Activated naive CD8-positive, alpha-beta T cell treated with anti-CD3 and anti-CD28 coated beads, Interleukin-2, amount 10 ng/mL, durations not matched to agents 7 days and 5 days (primary cell): ENCODE data around the gene NRTN. TPM values are rescaled to one million over a fixed set of nuclear protein-coding genes. Genes with fewer than 3 reads are reported as not detected.
"Not testable (repeated sequence)": the region's sequence is repeated elsewhere in the genome, so short reads cannot be mapped to it uniquely, and the experiment has no call there.

Experiments used
- ATAC-seq: fragments of 150-1000 bp; cut with Tn5 transposase; one replicate; pipeline ENCODE4 v1.10.0; 2021; ENCODE audit warnings: low read depth, moderate library complexity
- POLR2A ChIA-PET: fragments of 350-600 bp; sonication (Branson Sonifier 250); formaldehyde crosslinking; loops from one replicate; lab custom pipeline; 2021; ENCODE audit warnings: antibody characterized with exemption; lab: Charles Lee
- DNase-seq: peaks from one replicate; pipeline ENCODE4 v3.0.0; 2021
- H3K27ac Mint-ChIP-seq: one replicate; pipeline ENCODE4 v1.8.0; 2022; ENCODE audit warnings: mild to moderate bottlenecking, mixed read lengths
- H3K27me3 Mint-ChIP-seq: one replicate; pipeline ENCODE4 v1.8.0; 2022; ENCODE audit warnings: mild to moderate bottlenecking, moderate library complexity, mixed read lengths
- H3K36me3 Mint-ChIP-seq: one replicate; pipeline ENCODE4 v1.8.0; 2021; ENCODE audit warnings: mild to moderate bottlenecking, mixed read lengths
- H3K4me1 Mint-ChIP-seq: one replicate; pipeline ENCODE4 v1.8.0; 2021; ENCODE audit warnings: mixed read lengths
- H3K4me3 Mint-ChIP-seq: one replicate; pipeline ENCODE4 v1.8.0; 2022; ENCODE audit warnings: mild to moderate bottlenecking, moderate library complexity, mixed read lengths
- H3K9me3 Mint-ChIP-seq: one replicate; pipeline ENCODE4 v1.8.0; 2021; ENCODE audit warnings: mixed read lengths
- total RNA-seq, 2 experiments: library from RNA; stranded (reverse); gene quantifications; one replicate each; pipeline ENCODE4 v1.2.3, GENCODE V29; 2021

The NRTN gene
- under 1 TPM; 0.36 to 0.45 TPM for total RNA-seq

- ATAC-seq = no peak
- H3K27ac Mint-ChIP-seq = no peak within 1 kb of the TSS
- H3K9me3 Mint-ChIP-seq = no peaks in the 10 kb centered on the region
- H3K4me3 Mint-ChIP-seq = peak within 1 kb of the TSS; percentile 82
- peaks cover 33% of the 10 kb centered on the region for H3K27me3 Mint-ChIP-seq
- H3K36me3 Mint-ChIP-seq = no peaks in the 10 kb centered on the region
- POLR2A ChIA-PET = interaction anchor here (0.7 to 1.5 kb wide), 11 partner anchors 9 to 218 kb away, joined by 3 to 25 read pairs (median 4); partner anchors contain the start of genes DUS3L and NDUFA11
- DNase-seq = peak; percentile 63
- peaks cover 16% of the 10 kb centered on the region for H3K4me1 Mint-ChIP-seq
Observed at GRCh38 chr19:5804516-5805461, at the start of gene NRTN. Gene NRTN, plus strand, starts transcription at chr19:5805067. Its CDS starts 19,099 bp downstream, at chr19:5824166.

GRCh38 chr19:5762608-5763217, 42.2 kb upstream of the NRTN start:
- Mint-ChIP-seq H3K36me3 (no peaks in the 10 kb centered on the region), H3K27ac (no peak overlapping the region), H3K4me3 (no peak overlapping the region), H3K4me1 (no peaks in the 10 kb centered on the region), H3K9me3 (peaks cover 4% of the 10 kb centered on the region), H3K27me3 (peaks cover 2% of the 10 kb centered on the region)
- POLR2A ChIA-PET = no interaction called here
- ATAC-seq = no peak
- DNase-seq = no peak

- Mint-ChIP-seq H3K4me3 (no peak overlapping the region), H3K4me1 (no peaks in the 10 kb centered on the region)
- no peak for ATAC-seq
Observed at GRCh38 chr19:5765220-5765619, 39.6 kb upstream of the NRTN start.

GRCh38 chr19:5767949-5768348, 36.9 kb upstream of the NRTN start:
- Mint-ChIP-seq H3K4me1 (no peaks in the 10 kb centered on the region), H3K9me3 (no peaks in the 10 kb centered on the region), H3K4me3 (no peak overlapping the region), H3K27ac (no peak overlapping the region), H3K27me3 (peaks cover 2% of the 10 kb centered on the region), H3K36me3 (no peaks in the 10 kb centered on the region)
- DNase-seq (no peak), ATAC-seq (no peak)
- POLR2A ChIA-PET = interaction anchor here (0.6 kb wide), 1 partner anchor 58 kb away, joined by 3 read pairs; no protein-coding TSS in a partner anchor

More at GRCh38 chr19:5765220-5765619, 39.6 kb upstream of the NRTN start:
- Mint-ChIP-seq H3K9me3 (peaks cover 4% of the 10 kb centered on the region), H3K27ac (no peak overlapping the region), H3K27me3 (no peaks in the 10 kb centered on the region), H3K36me3 (no peaks in the 10 kb centered on the region)
- POLR2A ChIA-PET = no interaction called here
- DNase-seq = no peak

GRCh38 chr19:5772416-5772815, 32.5 kb upstream of the NRTN start:
- Mint-ChIP-seq H3K9me3 (no peaks in the 10 kb centered on the region), H3K4me1 (no peaks in the 10 kb centered on the region), H3K36me3 (no peaks in the 10 kb centered on the region), H3K27me3 (peaks cover 2% of the 10 kb centered on the region), H3K27ac (no peak overlapping the region), H3K4me3 (no peak overlapping the region)
- DNase-seq = no peak
- no peak for ATAC-seq
- POLR2A ChIA-PET = interaction anchor here (1.0 kb wide), 1 partner anchor 38 kb away, joined by 3 read pairs; no protein-coding TSS in a partner anchor

GRCh38 chr19:5773276-5773675, 31.6 kb upstream of the NRTN start:
- DNase-seq = no peak
- POLR2A ChIA-PET = no interaction called here
- Mint-ChIP-seq H3K4me3 (no peak overlapping the region), H3K27ac (no peak overlapping the region), H3K36me3 (no peaks in the 10 kb centered on the region), H3K4me1 (no peaks in the 10 kb centered on the region), H3K9me3 (no peaks in the 10 kb centered on the region), H3K27me3 (peaks cover 2% of the 10 kb centered on the region)
- no peak for ATAC-seq

GRCh38 chr19:5774921-5775320, 29.9 kb upstream of the NRTN start:
- H3K4me1 Mint-ChIP-seq = no peaks in the 10 kb centered on the region
- H3K27ac Mint-ChIP-seq = no peak overlapping the region
- H3K4me3 Mint-ChIP-seq = no peak overlapping the region
- H3K36me3 Mint-ChIP-seq = no peaks in the 10 kb centered on the region
- H3K9me3 Mint-ChIP-seq = no peaks in the 10 kb centered on the region
- peaks cover 2% of the 10 kb centered on the region for H3K27me3 Mint-ChIP-seq
- no peak for ATAC-seq
- POLR2A ChIA-PET = no interaction called here
- DNase-seq = no peak

GRCh38 chr19:5775668-5776309, 29.1 kb upstream of the NRTN start:
- Mint-ChIP-seq H3K4me1 (no peaks in the 10 kb centered on the region), H3K36me3 (no peaks in the 10 kb centered on the region), H3K4me3 (no peak overlapping the region), H3K27ac (no peak overlapping the region), H3K9me3 (no peaks in the 10 kb centered on the region), H3K27me3 (peaks cover 2% of the 10 kb centered on the region)
- POLR2A ChIA-PET = interaction anchor here (0.6 kb wide), 1 partner anchor 156 kb away, joined by 3 read pairs; no protein-coding TSS in a partner anchor
- ATAC-seq = no peak
- DNase-seq = no peak

GRCh38 chr19:5778402-5778801, 26.5 kb upstream of the NRTN start:
- Mint-ChIP-seq H3K9me3 (no peaks in the 10 kb centered on the region), H3K27ac (no peak overlapping the region), H3K4me1 (no peaks in the 10 kb centered on the region), H3K4me3 (no peak overlapping the region), H3K36me3 (no peaks in the 10 kb centered on the region), H3K27me3 (no peaks in the 10 kb centered on the region)
- no peak for ATAC-seq
- DNase-seq = no peak
- POLR2A ChIA-PET = no interaction called here

GRCh38 chr19:5780916-5781315, 24.0 kb upstream of the NRTN start:
- DNase-seq, H3K27ac Mint-ChIP-seq, H3K27me3 Mint-ChIP-seq, H3K9me3 Mint-ChIP-seq, ATAC-seq, H3K36me3 Mint-ChIP-seq, H3K4me3 Mint-ChIP-seq, H3K4me1 Mint-ChIP-seq: not testable (repeated sequence)
- POLR2A ChIA-PET = interaction anchor here (0.9 kb wide), 1 partner anchor 123 kb away, joined by 4 read pairs; the partner anchor contains the start of gene NDUFA11

GRCh38 chr19:5782322-5782721, 22.5 kb upstream of the NRTN start:
- H3K27ac Mint-ChIP-seq = no peak overlapping the region
- POLR2A ChIA-PET = no interaction called here
- peaks cover 2% of the 10 kb centered on the region for H3K36me3 Mint-ChIP-seq
- H3K4me3 Mint-ChIP-seq = no peak overlapping the region
- H3K9me3 Mint-ChIP-seq = no peaks in the 10 kb centered on the region
- H3K27me3 Mint-ChIP-seq = no peaks in the 10 kb centered on the region
- no peaks in the 10 kb centered on the region for H3K4me1 Mint-ChIP-seq
- DNase-seq (no peak), ATAC-seq (no peak)

- no peak overlapping the region for H3K4me3 Mint-ChIP-seq
- POLR2A ChIA-PET = no interaction called here
- H3K27me3 Mint-ChIP-seq = no peaks in the 10 kb centered on the region
- ATAC-seq (no peak), DNase-seq (no peak)
- no peaks in the 10 kb centered on the region for H3K9me3 Mint-ChIP-seq
- H3K4me1 Mint-ChIP-seq = no peaks in the 10 kb centered on the region
- no peak overlapping the region for H3K27ac Mint-ChIP-seq
- H3K36me3 Mint-ChIP-seq = peaks cover 2% of the 10 kb centered on the region
Observed at GRCh38 chr19:5782945-5783919, 21.6 kb upstream of the NRTN start.
